T-helper 22 cell (primary cell): ENCODE results near the gene VSTM2B.

Experiments
- DNase-seq: peaks from one replicate; pipeline ENCODE4 v3.0.0-alpha.2; 2020; ENCODE audit warnings: low read depth

The VSTM2B gene

GRCh38 chr19:29495901-29496441 is 29.8 kb upstream of the VSTM2B start:
- DNase-seq, result no peak

- no peak for DNase-seq
Measured at GRCh38 chr19:29497241-29497640, 28.6 kb upstream of the VSTM2B start.

- no peak for DNase-seq
Measured at GRCh38 chr19:29497686-29498436, 27.9 kb upstream of the VSTM2B start.

GRCh38 chr19:29499261-29499920 is 26.4 kb upstream of the VSTM2B start:
- DNase-seq, result no peak

- no peak for DNase-seq
Measured at GRCh38 chr19:29499921-29500590, 25.7 kb upstream of the VSTM2B start.

- DNase-seq, result no peak
Measured at GRCh38 chr19:29501816-29502580, 23.8 kb upstream of the VSTM2B start.

- DNase-seq, result no peak
Measured at GRCh38 chr19:29502581-29502850, 23.3 kb upstream of the VSTM2B start.

- no peak for DNase-seq
Measured at GRCh38 chr19:29503140-29503758, 22.5 kb upstream of the VSTM2B start.

GRCh38 chr19:29503785-29504184 is 22.0 kb upstream of the VSTM2B start:
- DNase-seq, result no peak

- DNase-seq, result no peak
Measured at GRCh38 chr19:29504454-29504853, 21.3 kb upstream of the VSTM2B start.

- DNase-seq, result no peak
Measured at GRCh38 chr19:29505097-29505824, 20.5 kb upstream of the VSTM2B start.

- no peak for DNase-seq
Measured at GRCh38 chr19:29506619-29506911, 19.2 kb upstream of the VSTM2B start.

- no peak for DNase-seq
Measured at GRCh38 chr19:29507081-29507860, 18.5 kb upstream of the VSTM2B start.

- DNase-seq, result no peak
Measured at GRCh38 chr19:29508181-29508580, 17.6 kb upstream of the VSTM2B start.

- no peak for DNase-seq
Measured at GRCh38 chr19:29509456-29509855, 16.3 kb upstream of the VSTM2B start.

GRCh38 chr19:29510701-29511265 is 15.0 kb upstream of the VSTM2B start:
- no peak for DNase-seq

- no peak for DNase-seq
Measured at GRCh38 chr19:29511768-29512167, 14.0 kb upstream of the VSTM2B start.

GRCh38 chr19:29512748-29513147 is 13.0 kb upstream of the VSTM2B start:
- DNase-seq, result no peak

- DNase-seq, result no peak
Measured at GRCh38 chr19:29514525-29515232, 11.1 kb upstream of the VSTM2B start.

GRCh38 chr19:29515233-29515619 is 10.6 kb upstream of the VSTM2B start:
- DNase-seq, result no peak
